Inflammatory macrophage (primary cell): Measurements from ENCODE around the gene ALDH3A2.
"Not testable (repeated sequence)": the region's sequence is repeated elsewhere in the genome, so short reads cannot be mapped to it uniquely, and the experiment has no call there.

Experiments used
- DNase-seq, 2 donors: peaks; one replicate each; pipeline ENCODE4 v3.0.0-alpha.2; 2020 to 2022

Gene ALDH3A2

DNA sequence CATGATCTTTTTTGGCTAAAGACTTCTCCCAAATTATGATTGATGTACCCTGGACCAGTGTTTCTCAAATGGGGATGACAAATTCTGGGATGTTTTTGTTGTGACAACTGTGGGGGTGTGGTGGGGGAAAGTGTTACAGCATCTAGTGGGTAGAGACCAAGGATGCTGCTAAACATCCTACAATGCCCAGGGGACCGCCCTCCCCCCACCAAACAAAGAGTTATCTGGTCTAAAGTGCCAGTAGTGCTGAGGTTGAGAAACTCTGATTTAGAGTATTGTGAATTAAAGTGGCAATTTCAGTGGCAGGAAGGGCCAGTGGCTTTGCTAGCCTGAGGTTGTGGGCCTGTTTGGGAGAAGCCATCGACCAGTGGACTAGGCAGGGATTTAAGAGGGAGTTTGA, 34.6 kb downstream of the ALDH3A2 start:
- no peak for DNase-seq

DNA sequence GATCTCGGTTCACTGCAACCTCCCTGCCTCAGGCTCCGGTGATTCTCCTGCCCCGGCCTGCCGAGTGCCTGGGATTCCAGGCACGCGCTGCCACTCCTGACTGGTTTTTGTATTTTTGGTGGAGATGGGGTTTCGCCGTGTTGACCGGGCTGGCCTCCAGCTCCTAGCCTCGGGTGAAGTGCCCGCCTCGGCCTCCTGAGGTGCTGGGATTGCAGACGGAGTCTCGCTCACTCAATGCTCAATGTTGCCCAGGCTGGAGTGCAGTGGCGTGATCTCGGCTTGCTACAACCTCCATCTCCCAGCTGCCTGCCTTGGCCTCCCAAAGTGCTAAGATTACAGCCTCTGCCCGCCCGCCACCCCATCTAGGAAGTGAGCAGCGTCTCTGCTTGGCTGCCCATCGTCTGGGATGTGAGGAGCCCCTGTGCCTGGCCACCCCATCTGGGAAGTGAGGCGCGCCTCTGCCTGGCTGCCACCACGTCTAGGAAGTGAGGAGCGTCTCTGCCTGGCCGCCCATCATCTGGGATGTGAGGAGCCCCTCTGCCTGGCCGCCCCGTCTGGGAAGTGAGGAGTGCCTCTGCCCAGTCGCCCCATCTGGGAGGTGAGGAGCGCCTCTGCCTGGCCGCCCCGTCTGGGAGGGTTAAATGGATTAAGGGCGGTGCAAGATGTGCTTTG, 36.5 kb downstream of the ALDH3A2 start:
- not testable (repeated sequence) for DNase-seq

DNA sequence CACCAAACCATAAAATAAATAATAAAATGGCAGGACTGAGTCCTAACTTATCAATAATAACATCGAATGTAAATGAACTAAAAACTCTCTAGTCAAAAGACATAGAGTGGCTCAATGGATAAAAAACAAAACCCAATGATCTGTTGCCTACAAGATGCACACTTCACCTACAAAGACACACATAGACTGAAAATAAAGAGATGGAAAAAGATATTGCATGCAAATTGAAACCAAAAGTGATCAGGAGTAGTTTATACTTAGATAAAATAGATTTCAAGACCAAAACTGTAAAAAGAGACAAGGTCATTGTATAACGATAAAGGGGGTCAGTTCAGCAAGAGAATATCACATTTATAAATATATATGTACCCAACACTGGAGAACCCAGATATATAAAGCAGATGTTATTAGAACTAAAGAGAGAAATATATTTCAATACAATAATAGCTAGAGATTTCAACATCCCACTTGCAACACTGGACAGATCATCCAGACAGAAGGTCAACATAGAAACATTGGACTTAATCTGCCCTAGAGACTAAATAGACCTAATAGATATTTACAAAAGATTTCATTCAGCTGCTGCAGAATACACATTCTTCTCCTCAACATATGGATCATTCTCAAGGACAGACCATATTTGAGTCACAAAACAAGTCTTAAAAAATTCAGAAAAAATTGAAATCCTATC, 38.0 kb downstream of the ALDH3A2 start:
- peak; percentile 15 to 39 for DNase-seq

DNA sequence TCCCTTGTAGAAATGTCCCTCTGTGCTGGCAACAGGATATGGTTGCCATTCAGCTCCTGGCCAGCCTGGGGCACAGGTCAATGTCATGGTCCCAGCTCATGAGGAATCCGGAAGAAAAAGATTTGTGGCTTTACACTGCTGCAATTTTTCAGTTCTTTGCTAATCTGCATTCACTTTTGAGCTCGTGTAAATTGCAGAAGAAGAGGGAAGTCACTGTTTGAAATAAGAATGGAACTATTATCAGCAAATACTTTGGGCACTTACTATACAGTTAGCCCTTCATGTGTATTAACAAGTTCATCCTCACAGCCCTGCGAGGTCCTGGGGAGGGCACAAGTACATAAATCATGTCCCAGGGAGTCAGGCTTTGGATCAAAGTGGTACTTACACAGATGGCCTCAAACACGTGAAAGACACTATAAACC, 53.7 kb downstream of the ALDH3A2 start:
- DNase-seq: peak; percentile 46 to 55

DNA sequence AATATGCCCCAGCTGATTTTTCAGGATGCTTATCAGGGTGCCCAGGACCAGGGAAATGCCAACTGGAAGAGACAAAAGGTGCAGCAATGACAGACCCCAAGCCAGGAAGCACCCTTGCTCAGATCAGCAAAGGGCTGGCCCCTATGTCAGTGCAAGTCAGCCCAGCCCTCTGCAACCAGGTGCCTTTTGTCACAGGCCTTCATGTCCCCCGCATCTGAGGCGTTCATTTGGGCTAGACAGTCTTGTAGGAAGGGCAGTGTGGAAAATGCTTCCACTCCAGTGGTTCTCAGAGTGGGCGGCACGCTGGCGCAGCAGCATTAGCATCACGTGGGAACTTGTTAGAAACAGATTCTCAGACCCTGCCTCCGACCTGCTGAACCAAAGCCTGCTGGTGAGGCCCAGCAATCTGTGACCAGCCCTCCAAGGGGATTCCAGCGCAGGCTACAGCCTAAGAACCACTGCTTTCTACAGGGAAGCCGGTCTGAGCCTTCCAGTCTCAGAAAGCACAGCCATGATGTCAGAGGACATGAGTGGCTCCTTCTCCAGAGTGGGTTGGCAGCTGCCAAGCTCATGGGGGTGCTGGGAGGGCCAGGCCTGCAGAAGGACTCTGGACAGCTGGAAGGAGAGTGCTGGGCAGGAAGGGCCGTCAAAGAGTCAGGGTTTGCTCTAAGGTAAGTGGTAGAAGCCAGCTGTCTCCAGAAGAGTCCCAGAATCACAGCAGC, 54.7 kb downstream of the ALDH3A2 start:
- no peak for DNase-seq

DNA sequence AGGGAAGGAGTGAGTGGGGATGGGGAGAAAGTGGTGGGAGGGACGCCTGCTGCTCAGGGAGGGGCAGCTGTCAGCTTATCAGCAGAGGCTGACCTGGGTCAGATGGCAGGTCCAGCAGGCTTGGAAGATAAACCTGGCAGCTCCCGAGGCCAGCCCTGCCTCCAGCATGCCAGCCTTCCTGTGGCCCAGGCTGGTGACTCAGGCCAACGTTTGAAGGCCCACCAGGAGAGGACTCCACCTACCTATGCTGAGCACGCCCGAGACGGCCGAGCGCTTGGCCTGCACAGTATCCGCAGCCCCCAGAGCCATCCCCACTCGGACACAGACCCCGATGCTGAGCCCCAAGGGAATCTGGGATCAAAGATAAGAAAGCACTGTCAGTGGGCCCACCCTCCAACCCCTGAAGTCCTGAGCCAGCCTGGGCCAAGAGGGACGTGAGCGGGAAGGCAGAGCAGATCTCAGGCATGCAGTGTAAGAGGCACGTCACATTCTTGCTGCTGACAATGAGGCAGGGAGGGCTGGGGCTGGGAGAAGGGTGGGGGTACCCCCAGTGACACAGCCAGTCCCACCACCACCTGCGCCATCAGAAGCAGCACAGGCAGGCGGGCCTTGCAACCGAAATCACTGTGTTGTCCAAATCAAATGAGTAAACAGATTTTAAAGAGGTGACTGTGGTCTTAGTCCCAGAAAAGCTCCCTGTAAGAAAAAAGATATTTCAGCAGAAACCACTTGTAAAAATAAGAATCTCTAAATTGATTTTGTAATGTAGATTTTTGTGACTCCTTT, 55.5 kb downstream of the ALDH3A2 start:
- no peak for DNase-seq

DNA sequence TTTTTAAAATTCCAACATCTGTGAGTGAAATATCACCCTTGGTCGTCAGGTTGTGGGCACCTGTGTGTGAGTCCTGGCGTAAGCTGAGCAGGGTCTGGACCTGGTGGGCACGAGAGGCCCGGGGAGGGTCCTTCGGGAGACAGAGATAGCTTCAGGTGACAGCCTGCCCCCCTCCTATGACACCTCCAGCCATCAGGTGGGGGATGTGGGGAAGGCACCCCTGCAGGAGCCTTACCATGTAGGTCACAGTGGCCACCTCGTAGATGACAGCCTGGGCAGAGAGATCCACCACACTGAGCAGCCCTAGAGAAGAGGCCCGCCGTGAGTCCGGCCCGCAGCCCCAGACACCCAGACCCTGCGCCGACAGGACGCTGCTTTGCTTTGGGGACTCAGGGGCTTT, 56.6 kb downstream of the ALDH3A2 start:
- DNase-seq: no peak

DNA sequence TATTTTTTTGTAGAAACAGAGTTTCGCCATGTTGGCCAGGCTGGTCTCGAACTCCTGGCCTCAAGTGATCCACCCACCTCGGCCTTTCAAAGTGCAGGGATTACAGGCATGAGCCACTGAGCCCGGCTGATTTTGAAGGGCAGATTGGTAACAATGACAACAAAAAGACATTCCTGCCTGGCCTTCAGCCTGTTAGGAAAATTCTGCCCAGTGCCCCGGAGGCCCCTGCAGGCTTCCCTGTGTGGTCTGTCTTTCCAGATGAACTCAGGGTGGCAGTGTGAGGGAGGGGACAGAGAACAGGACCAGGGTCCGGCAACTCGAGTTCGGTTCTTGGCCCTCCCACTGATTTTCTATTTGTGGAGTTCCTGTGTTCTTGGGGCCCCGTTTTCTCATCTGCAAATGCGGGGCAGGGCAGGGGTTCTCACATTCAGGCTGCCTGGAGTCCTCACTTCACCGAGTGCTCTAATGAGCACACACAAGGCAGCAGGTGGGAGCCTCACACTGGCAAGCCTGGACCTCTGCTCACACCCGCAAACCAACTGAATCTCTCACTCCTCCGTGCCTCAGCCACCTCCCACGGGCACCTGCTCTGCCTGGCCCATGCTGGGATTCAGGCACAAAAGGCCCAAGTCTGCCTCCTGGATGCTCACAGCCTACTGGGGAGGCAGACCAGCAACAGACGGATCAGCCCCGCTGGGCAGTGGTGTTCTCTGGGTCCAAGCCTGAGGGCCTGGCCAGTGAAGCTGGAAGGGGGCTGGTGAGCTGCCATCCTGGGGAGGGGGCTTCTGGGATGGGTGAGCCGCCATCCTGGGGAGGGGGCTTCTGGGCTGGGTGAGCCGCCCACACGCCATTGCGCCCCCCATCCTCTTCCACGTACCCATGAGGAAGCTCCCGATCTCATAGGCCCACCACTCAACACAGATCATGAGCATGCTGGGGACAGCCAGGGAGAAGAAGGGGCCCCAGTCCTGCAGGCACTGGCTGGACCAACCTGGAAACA, 57.5 kb downstream of the ALDH3A2 start:
- DNase-seq: no peak

DNA sequence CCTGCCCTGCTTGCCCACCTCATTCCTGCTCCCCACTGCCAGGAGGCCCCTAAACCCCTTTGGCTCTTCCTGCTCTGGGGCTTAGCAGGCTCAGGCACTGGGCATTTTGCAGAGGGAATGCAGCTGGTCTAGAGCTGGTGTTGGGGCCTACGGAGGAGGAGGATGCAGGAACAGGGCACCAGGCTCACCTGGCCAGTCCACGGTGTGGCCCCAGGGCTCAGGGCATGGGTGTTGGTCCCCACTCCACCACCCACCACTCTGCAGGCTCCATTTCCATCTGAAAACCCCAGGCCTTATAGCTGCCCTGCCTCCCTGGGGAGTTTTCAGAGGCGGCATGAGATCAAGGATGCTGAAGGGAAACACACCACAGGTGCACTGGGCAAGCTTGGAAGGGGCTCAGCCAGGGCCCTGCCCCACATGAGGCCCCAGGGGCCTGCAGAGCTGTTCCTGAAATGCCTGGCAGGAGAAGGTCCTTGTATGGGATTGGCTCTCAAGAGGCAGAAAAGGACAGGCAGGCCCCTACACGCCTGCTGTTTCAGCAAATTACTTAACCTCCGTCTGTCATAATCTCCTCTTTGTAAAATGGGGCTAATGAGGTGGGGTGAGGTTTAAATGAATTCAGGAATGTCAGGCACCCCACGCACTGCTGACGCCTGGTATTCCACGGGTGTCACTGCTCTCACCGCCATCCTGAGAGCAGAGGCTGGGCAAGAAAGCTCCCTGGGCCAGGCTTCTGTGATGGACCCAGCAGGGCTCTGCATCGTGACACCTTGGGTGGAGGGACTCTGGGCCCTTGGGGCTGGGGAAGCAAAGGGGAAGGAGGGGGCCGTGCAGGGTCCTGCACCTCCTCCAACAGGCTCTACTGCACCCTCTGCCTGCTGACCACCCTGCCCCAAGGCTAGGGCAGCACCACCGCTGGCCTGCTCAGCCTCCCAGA, 58.5 kb downstream of the ALDH3A2 start:
- DNase-seq: no peak

DNA sequence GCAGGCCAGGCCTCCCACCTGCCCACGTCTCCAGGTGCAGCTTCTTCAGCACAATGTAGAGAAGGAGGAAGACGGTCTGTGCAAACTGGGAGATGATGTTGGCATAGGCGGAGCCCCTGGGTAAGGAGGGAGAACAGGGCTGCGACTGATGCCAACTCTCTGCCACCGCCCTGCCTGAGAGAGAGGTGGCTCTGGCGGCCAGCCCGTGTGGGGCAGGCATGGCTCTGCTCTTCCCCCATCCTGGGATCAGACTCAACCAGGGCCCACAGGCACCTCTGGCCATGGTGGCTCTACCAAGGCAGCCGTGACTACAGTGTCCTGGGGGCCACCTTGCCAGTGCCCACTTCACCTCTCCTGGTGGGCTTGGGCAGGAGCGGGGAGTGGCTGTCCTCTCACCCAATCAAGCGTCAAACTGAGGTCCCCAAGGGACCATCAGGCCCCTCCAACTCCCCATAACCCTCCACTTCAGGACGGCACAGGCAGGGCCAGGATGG, 59.2 kb downstream of the ALDH3A2 start:
- no peak for DNase-seq

DNA sequence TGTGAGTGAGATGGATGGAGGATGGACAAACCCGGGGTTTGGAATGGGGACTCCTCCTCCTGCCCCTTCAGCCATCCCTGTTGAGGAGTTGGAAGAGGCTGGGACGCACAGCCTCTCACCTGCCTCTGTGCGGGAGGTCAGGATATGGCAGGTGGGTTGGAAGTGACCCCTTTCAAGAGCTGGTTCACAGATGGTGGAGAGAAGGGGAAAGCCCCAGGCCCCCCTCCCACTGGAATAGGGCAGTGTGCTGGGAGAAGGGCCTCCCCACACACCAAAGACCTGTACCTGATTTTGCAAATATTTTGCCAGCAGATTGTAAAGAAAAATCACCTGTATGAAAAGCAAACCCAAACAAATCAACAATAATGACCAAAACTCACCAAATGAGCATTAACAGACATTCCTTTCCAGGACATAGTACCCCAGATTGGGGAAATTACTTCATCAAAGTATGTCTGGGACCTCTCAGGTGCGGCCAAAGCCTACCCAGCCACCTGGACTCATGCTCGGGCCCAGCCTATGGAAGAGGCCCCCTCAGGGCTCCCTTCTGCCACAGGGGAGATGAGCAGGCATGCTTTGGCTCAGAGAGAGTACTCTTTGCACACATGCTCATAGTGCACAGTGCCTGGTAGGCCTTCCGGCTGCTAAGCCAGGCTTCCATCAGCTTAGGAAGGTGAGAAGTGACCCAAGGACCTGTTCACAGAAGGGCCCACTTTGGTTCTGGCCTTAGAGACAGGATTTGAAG, 60.1 kb downstream of the ALDH3A2 start:
- DNase-seq: no peak

DNA sequence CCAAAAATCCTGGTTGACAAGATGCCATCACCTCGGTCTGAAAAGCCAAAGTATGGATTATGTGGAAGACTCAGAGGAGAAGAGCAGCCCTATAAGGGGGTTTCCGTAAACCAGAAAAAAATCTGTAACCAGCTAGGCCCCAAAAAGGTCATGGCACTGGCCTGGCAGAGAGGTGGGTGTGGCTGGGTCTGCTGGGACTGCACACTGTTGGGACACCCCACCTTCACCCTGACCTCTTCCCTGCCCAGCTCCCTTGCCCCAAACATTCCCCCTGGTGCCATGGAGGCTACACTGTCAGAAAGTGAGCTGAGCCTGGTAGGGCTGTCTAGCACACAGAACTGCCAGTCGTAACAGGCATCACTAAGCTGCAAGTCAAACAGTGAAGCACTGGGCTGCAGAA, 61.3 kb downstream of the ALDH3A2 start:
- no peak for DNase-seq

DNA sequence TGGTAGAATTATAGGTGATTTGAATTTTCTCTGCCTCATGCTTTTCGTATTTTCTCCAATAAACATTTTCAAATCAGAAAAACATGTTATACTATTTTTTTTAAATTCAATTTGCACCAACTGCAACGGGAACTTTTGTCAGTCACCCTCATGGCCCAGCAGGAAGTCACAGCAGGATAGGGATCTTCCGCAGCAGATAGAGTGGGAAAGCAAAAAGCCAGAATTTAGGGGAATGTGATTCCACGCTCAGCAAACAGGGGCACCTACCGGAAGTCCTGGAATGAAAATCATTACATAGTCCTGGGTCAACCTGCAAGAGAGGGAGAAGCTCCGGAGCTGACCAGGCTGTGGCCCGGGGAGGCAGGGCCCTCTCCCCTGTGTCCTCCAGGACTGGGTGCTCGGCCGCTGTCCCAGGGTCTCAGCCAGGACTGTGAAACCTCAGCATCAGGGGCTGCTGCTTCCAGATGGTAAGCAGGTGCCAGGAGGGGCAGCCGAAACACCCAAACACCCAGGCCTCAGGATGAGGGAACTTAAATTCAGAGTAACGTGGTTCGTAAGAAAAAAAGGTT, 64.0 kb downstream of the ALDH3A2 start:
- no peak for DNase-seq

DNA sequence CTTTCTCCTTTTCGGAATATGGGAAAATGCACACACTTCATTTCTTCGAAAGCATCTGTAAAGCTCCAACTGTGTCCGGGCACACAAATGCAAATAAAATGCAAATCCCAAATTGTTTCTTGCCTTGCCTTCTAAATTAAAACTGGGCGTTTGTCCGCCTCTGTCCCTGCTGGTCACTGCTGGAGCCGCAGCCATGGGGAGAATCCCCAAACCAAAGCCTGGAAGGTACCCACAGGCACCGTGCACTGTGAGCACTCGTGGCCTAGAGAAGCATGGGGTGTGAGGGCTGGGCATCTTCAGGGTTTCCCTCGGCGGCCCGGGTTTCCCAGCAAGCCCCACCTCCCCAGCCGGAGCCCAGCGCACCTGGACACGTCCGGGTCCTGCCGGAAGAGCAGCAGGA, 64.9 kb downstream of the ALDH3A2 start:
- DNase-seq: no peak

DNA sequence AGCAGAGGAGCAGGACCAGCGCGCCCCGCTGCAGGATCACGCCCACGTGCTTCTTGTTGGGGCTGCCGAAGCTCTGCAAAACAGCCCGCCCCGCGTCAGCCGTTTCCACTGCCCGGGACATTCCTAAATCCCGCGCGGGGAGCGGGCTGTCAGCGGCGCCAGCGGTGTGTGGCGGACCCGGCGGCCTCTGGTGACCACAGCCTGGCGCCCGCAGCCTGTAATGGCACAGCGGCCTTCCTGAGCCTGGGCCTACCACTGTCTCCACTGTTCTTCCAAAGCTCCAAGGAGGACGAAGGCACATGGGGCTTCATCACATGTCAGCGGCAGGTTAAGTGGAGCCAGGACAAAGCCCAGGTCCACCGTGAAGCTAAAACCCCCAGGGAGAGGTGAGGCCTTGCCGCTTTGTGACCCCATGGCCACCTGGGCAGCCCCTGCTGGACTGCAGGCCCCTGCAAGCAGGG, 65.4 kb downstream of the ALDH3A2 start:
- no peak for DNase-seq

DNA sequence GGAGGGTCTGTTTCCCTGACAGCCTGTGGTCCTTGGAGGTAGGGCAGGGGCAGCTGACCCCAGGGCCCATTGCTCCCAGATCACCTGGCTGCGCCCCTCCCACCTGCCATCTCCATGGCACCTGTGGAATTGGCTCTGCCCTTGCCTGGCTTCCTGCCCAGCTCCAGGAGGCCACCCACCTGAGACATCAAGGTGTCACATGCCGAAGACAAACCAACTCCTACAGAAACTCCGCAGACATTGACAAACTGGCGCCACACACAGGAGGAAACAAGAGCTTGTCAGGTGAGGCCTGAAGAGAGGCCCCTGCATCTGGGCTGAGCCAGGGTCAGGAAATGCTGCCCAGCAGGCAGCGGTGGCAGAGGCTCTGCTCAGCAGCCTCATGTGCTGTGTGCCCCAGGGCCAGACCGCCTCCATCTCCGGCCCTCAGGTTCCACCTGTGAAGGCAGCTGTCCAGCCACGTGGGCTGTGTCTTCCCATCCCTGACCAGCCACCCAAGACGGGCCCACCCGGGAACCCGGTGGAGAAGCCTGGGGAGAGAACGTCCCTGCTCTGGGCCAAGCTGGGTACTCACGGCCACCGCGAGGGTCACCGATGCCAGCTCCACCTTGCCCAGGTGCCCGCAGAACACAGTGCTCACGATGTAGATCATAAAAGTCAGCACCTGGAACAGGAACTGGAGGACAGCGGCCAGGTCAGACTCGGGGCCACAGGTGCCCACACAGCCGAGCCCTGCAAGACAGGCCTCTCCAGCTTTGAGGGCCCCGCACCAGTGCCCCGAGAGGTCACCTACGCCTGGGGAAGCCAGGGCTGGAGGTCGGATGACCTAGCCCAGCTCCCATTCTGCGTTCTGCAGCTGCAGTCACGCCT, 66.2 kb downstream of the ALDH3A2 start:
- DNase-seq: no peak

DNA sequence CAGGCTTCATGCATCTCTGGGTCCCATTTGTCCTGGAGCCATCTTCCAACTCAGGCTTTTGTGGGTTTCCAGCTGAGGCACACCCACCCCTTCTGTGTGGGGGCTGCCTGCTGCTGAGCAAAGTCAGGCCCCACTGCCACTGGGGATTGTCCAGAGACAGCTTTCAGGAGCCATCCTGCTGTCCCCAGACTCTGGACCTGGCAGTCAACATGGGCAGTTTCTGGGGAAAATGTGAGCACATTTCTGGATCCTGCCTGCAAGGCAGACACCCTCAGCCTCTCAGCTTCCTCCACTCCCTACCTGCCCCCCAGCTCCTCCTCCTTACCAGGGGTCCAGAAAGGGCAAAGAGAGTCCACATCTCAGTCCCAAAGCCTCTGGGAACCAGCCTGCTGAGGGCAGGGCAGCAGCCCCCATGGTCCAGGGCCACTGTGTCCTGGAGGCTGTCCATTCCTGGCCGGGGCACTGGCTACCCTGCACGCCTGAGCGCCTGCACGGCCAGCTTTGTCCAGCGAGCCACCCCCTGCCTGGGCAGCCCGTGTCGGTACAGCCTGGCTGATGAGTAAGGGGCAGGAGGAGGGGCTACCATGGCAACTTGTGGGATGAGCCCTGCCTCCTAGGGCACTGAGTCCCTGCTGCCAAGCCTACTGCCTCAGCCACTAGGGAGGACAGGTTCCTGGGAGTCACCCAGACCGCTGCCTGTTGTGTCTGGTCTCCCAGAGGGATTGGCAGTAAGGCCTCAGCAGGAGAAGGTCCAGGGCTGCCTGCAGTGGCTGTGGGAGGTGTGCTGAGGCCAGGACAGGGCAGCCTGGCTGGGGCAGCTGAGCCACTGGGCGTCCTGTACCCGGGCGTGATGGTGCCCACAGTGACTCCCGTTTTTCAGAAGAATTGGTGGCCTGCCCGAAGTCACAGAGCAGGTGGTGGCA, 67.8 kb downstream of the ALDH3A2 start, which contains the start of gene SLC47A2:
Gene SLC47A2 (minus strand): TSS at position 477 of the 923 bp plus-strand sequence. CDS start 29 bp downstream, at position 448.
- DNase-seq: no peak
